ENCODE results near the gene CELSR2.

DNA sequence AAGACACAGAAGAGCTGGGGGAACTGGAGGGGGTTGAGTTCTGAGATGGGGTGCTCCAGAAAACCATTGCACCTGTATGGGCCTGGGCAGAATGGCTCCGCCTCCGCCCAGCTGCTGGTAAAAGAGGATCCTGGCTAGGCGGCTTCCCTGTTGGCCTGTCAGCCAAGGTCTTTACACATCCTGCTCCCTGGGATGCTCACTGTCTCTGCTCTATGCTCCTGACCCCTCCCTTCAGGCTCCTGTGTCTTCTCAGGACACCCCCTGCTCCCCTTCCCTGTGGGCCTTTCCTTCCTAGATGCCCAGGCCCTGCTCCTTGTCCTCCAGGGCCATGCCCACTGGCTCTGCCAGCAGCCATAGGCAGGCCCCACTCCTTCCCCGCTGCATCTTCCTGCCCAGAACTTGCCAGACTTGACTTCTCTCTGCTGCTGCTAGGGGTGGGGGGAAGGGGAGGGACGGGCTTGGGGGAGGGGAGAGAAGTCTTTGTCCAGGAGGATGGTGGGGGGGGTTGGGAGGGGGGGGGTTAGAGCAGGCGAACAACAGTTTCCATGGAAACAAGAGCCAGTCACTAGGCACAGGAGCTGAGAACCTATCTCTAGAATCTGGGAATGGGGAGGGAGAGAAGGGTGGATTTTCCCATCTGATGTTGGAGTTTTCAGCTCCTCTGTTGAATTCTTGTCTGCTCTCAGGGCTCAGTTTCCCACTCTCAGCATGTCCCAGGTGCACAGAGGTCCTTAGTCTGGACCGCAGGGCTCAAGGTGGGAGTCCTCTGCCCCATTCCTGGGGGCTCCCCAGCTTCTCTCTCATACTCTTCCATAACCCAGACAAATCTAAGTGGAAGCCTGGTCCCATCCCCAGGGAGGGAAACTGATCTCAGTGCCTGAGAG, 10.6 kb downstream of the CELSR2 start:
- TF ChIP-seq POLR2A (IDR thresholded peaks at IDR 0.05; ENCODE audit: low read depth, low read length), result no peak
- no peak for TF ChIP-seq POLR2AphosphoS5 (IDR thresholded peaks at IDR 0.05; ENCODE audit: low read depth, low read length)
- TF ChIP-seq TAF1 (IDR thresholded peaks at IDR 0.05; ENCODE audit: low read depth, low read length), result no peak
- no peak for TF ChIP-seq PAX5 (IDR thresholded peaks at IDR 0.05; ENCODE audit: insufficient read depth, low read length, severe bottlenecking)
- no peak for TF ChIP-seq SPI1 (IDR thresholded peaks at IDR 0.05; ENCODE audit: low read depth, low read length)

Measured in GM12891 (cell line).